Measurements from ENCODE around the gene TTYH2. TPM values are rescaled to one million over a fixed set of nuclear protein-coding genes. Genes with fewer than 3 reads are reported as not detected.

Gene TTYH2
- polyA plus RNA-seq, 1 donor from 2014 or later = 2.5 TPM

- no peaks in the 10 kb centered on the region for H3K9me2 ChIP-seq (ENCODE audit: insufficient read depth, low read length)
- H3K36me3 ChIP-seq (ENCODE audit: insufficient read depth, low read length) = no peaks in the 10 kb centered on the region
- no peaks in the 10 kb centered on the region for H3K27me3 ChIP-seq (ENCODE audit: insufficient read depth, low read depth, low read length)
- no peaks in the 10 kb centered on the region for H3K9me3 ChIP-seq (ENCODE audit: low read length)
- no peaks in the 10 kb centered on the region for H3K79me2 ChIP-seq (replicated peaks; ENCODE audit: insufficient read depth, low read length)
- TF ChIP-seq REST (IDR thresholded peaks at IDR 0.05; ENCODE audit: borderline replicate concordance) (no peak), MXI1 (conservative IDR thresholded peaks at IDR 0.05; ENCODE audit: poor library complexity, severe bottlenecking) (no peak), SMC3 (conservative IDR thresholded peaks at IDR 0.05; ENCODE audit: poor library complexity) (no peak), POLR2AphosphoS5 (IDR thresholded peaks at IDR 0.05) (no peak), EP300 (conservative IDR thresholded peaks at IDR 0.05; ENCODE audit: poor library complexity, severe bottlenecking) (no peak), CTCF (IDR thresholded peaks at IDR 0.05; ENCODE audit: poor library complexity, severe bottlenecking) (no peak), EZH2 (IDR thresholded peaks at IDR 0.05; ENCODE audit: borderline replicate concordance, insufficient read depth, low read length, poor library complexity, severe bottlenecking) (no peak), TAF1 (IDR thresholded peaks at IDR 0.05; ENCODE audit: low read depth) (no peak), RAD21 (conservative IDR thresholded peaks at IDR 0.05) (no peak)
- no peak overlapping the region for H3K4me3 ChIP-seq (ENCODE audit: low read length)
- no peak overlapping the region for H2AFZ ChIP-seq (ENCODE audit: low read depth, low read length)
- H3K9ac ChIP-seq (ENCODE audit: low read length) = no peak overlapping the region
- H4K20me1 ChIP-seq (ENCODE audit: insufficient read depth) = no peaks in the 10 kb centered on the region
- H3K27ac ChIP-seq (ENCODE audit: low read length) = no peak overlapping the region
- no peak overlapping the region for H3K4me2 ChIP-seq (ENCODE audit: low read length)
- H3F3A ChIP-seq (ENCODE audit: insufficient read depth, low read length, poor library complexity, severe bottlenecking) = no peaks in the 10 kb centered on the region
Observed at GRCh38 chr17:74192950-74193781, 20.2 kb upstream of the TTYH2 start.

GRCh38 chr17:74194682-74195081, 18.7 kb upstream of the TTYH2 start:
- Histone ChIP-seq H3K9me3 (ENCODE audit: low read length) (no peaks in the 10 kb centered on the region), H3F3A (ENCODE audit: insufficient read depth, low read length, poor library complexity, severe bottlenecking) (no peaks in the 10 kb centered on the region), H3K36me3 (ENCODE audit: insufficient read depth, low read length) (no peaks in the 10 kb centered on the region), H3K9ac (ENCODE audit: low read length) (no peak overlapping the region), H3K79me2 (replicated peaks; ENCODE audit: insufficient read depth, low read length) (no peaks in the 10 kb centered on the region), H2AFZ (ENCODE audit: low read depth, low read length) (no peak overlapping the region), H3K4me3 (ENCODE audit: low read length) (no peak overlapping the region), H3K4me2 (ENCODE audit: low read length) (no peak overlapping the region), H3K27me3 (ENCODE audit: insufficient read depth, low read depth, low read length) (no peaks in the 10 kb centered on the region), H3K27ac (ENCODE audit: low read length) (no peak overlapping the region), H4K20me1 (ENCODE audit: insufficient read depth) (no peaks in the 10 kb centered on the region), H3K9me2 (ENCODE audit: insufficient read depth, low read length) (no peaks in the 10 kb centered on the region)
- TF ChIP-seq CTCF (IDR thresholded peaks at IDR 0.05; ENCODE audit: poor library complexity, severe bottlenecking) (no peak), POLR2AphosphoS5 (IDR thresholded peaks at IDR 0.05) (no peak), TAF1 (IDR thresholded peaks at IDR 0.05; ENCODE audit: low read depth) (no peak), EP300 (conservative IDR thresholded peaks at IDR 0.05; ENCODE audit: poor library complexity, severe bottlenecking) (no peak), RAD21 (conservative IDR thresholded peaks at IDR 0.05) (no peak), REST (IDR thresholded peaks at IDR 0.05; ENCODE audit: borderline replicate concordance) (no peak), EZH2 (IDR thresholded peaks at IDR 0.05; ENCODE audit: borderline replicate concordance, insufficient read depth, low read length, poor library complexity, severe bottlenecking) (no peak), SMC3 (conservative IDR thresholded peaks at IDR 0.05; ENCODE audit: poor library complexity) (no peak), MXI1 (conservative IDR thresholded peaks at IDR 0.05; ENCODE audit: poor library complexity, severe bottlenecking) (no peak)
